HCT116 (cell line): ENCODE results near the gene ATAD3C.
A peak's percentile ranks its signal among the peaks of the same experiment; 100 is the strongest.

ENCODE experiments used
- EZH2 ChIP-seq: fragments of 200-600 bp; sonication (generic); IDR thresholded peaks from 2 replicates; pipeline ENCODE4 v1.6.1; 2017; ENCODE audit warnings: antibody characterized with exemption, mixed run types
- POLR2A ChIP-seq: IDR thresholded peaks from 2 replicates; pipeline ENCODE4 v1.7.0; 2011; ENCODE audit warnings: borderline replicate concordance; ENCODE audit not compliant: insufficient read depth, insufficient read length; ENCODE audit errors: extremely low read depth
- TCF7L2 ChIP-seq: IDR thresholded peaks from 2 replicates; pipeline ENCODE4 v1.7.0; 2011; ENCODE audit warnings: borderline replicate concordance, inconsistent platforms; ENCODE audit not compliant: insufficient read depth, insufficient read length; ENCODE audit errors: extremely low read depth
- TF ChIP-seq, protein P1 (sequence below), 3 experiments: fragments of 200-600 bp in 1 of 3; sonication (generic) in 1 of 3; IDR thresholded peaks in 2 of 3; conservative IDR thresholded peaks in 1 of 3; 2 replicates each; pipeline ENCODE4 v1.5.1; 2012 to 2017; ENCODE audit warnings: low read depth in 2 of 3, low read length in 2 of 3, antibody characterized with exemption in 1 of 3, borderline replicate concordance in 1 of 3, control low read depth in 1 of 3, mild to moderate bottlenecking in 1 of 3, mixed read lengths in 1 of 3, mixed run types in 1 of 3, moderate library complexity in 1 of 3; ENCODE audit not compliant: insufficient read depth in 1 of 3

DNA sequence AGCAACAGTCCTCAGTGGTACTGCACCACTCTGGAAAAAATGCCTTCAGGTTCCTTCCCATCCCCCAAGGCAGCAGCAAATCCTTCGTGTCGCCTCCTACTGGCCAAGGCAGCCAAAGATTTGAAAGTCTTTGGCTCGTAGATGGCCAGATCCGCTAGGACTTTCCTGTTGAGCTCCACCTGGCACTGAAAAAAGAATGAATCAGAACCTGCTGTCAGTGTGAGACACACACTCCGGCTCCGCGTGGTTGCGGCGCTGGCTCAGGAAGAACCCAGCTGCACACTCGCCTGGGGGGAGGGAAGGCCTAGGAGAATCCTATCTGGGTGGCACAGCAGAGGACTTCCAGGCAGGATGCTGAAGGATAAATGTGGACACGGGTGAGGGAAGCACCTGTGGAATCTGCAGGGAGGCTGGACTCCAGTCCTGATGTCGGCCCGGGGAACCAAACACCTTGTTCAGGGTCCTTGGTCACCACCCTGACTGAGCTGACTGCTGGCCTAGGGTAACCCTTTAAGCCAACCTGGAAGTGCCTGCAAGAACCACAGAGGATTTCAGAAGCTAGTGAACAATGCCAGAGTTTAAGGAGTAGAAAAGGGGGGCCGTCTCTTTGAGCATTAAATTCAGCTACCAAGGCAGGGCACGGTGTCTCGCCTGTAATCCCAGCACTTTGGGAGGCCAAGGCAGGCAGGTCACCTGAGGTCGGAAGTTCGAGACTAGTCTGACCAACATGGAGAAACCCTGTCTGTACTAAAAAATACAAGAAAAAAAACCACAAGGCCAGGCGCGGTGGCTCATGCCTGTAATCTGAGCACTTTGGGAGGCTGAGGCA, 47.2 kb upstream of the ATAD3C start:
- TF ChIP-seq, protein P1, sequence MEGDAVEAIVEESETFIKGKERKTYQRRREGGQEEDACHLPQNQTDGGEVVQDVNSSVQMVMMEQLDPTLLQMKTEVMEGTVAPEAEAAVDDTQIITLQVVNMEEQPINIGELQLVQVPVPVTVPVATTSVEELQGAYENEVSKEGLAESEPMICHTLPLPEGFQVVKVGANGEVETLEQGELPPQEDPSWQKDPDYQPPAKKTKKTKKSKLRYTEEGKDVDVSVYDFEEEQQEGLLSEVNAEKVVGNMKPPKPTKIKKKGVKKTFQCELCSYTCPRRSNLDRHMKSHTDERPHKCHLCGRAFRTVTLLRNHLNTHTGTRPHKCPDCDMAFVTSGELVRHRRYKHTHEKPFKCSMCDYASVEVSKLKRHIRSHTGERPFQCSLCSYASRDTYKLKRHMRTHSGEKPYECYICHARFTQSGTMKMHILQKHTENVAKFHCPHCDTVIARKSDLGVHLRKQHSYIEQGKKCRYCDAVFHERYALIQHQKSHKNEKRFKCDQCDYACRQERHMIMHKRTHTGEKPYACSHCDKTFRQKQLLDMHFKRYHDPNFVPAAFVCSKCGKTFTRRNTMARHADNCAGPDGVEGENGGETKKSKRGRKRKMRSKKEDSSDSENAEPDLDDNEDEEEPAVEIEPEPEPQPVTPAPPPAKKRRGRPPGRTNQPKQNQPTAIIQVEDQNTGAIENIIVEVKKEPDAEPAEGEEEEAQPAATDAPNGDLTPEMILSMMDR (IDR thresholded peaks at IDR 0.05 in 2 of 3, conservative IDR thresholded peaks at IDR 0.05 in 1 of 3; ENCODE audit: borderline replicate concordance in 1 of 3, insufficient read depth in 1 of 3, low read depth in 2 of 3, low read length in 2 of 3): peak in 2 of 3 experiments; percentile 87; a peak in 4 of 6 replicates
- no peak for TF ChIP-seq TCF7L2
- TF ChIP-seq EZH2: no peak
- no peak for TF ChIP-seq POLR2A
